Fibroblast of lung (primary cell): ENCODE data around the gene HCFC1. TPM values are rescaled to one million over a fixed set of nuclear protein-coding genes. Genes with fewer than 3 reads are reported as not detected.

Experiments
- DNase-seq, 2 donors: peaks; one replicate each; pipeline versions ENCODE4 v3.0.0 to v3.0.0-alpha.2; 2010; ENCODE audit warnings: low read depth in 2 of 2
- H2AFZ ChIP-seq: 2 replicates; pipeline ENCODE4 v1.5.1; 2012; ENCODE audit warnings: low read length, control low read depth, inconsistent platforms
- H3K27ac ChIP-seq: 2 replicates; pipeline ENCODE4 v1.5.1; 2011; ENCODE audit warnings: low read length, control low read depth; ENCODE audit not compliant: insufficient read depth
- H3K27me3 ChIP-seq: 2 replicates; pipeline ENCODE4 v1.5.1; 2011; ENCODE audit warnings: mild to moderate bottlenecking, low read length; ENCODE audit not compliant: control insufficient read depth, insufficient read depth
- H3K36me3 ChIP-seq: 2 replicates; pipeline ENCODE4 v1.5.1; 2011; ENCODE audit warnings: low read length; ENCODE audit not compliant: control insufficient read depth, insufficient read depth
- H3K4me1 ChIP-seq: 2 replicates; pipeline ENCODE4 v1.5.1; 2011; ENCODE audit warnings: low read length; ENCODE audit not compliant: control insufficient read depth, insufficient read depth; ENCODE audit errors: extremely low read depth
- H3K4me2 ChIP-seq: 2 replicates; pipeline ENCODE4 v1.5.1; 2011; ENCODE audit warnings: low read length, control low read depth; ENCODE audit not compliant: insufficient read depth; ENCODE audit errors: extremely low read depth
- H3K4me3 ChIP-seq, 4 experiments: fragments of 200-600 bp in 1 of 4; sonication (generic) in 1 of 4; replicated peaks in 1 of 4; 2 replicates each; pipeline ENCODE4 v1.5.1; 2011 to 2016; ENCODE audit warnings: low read length in 4 of 4, low read depth in 3 of 4, mild to moderate bottlenecking in 3 of 4, control low read depth in 2 of 4, inconsistent platforms in 1 of 4, mixed read lengths in 1 of 4; ENCODE audit not compliant: insufficient read depth in 1 of 4; ENCODE audit errors: control extremely low read depth in 1 of 4
- H3K79me2 ChIP-seq: 2 replicates; pipeline ENCODE4 v1.5.1; 2012; ENCODE audit warnings: mild to moderate bottlenecking, low read length, inconsistent platforms; ENCODE audit not compliant: control insufficient read depth, insufficient read depth
- H3K9ac ChIP-seq: 2 replicates; pipeline ENCODE4 v1.5.1; 2011; ENCODE audit warnings: mild to moderate bottlenecking, low read length, control low read depth; ENCODE audit not compliant: insufficient read depth
- H3K9me3 ChIP-seq: 2 replicates; pipeline ENCODE4 v1.5.1; 2012; ENCODE audit warnings: low read depth, low read length; ENCODE audit not compliant: control insufficient read depth, insufficient read depth
- H4K20me1 ChIP-seq: 2 replicates; pipeline ENCODE4 v1.5.1; 2011; ENCODE audit warnings: low read length; ENCODE audit not compliant: control insufficient read depth, insufficient read depth; ENCODE audit errors: extremely low read depth
- EZH2 ChIP-seq: IDR thresholded peaks from 2 replicates; pipeline ENCODE4 v1.5.1; 2012; ENCODE audit warnings: low read length, control low read depth, mild to moderate bottlenecking; ENCODE audit errors: missing control alignments
- polyA plus RNA-seq, 2 donors: library from polyadenylated mRNA; depleted of rRNA in 1 of 2; stranded (reverse) in 1 of 2; unstranded in 1 of 2; fragments of >200 nt; gene quantifications; 2 replicates each; pipeline ENCODE4 v1.2.1, GENCODE V29; 2011 to 2012; ENCODE audit warnings: missing spikeins in 1 of 2
- total RNA-seq: library from RNA; depleted of rRNA; stranded (reverse); fragments of >200 nt; gene quantifications from 2 replicates; pipeline ENCODE4 v1.2.1, GENCODE V29; 2014
- TF ChIP-seq, protein P1 (sequence below), 2 donors: IDR thresholded peaks in 1 of 2; conservative IDR thresholded peaks in 1 of 2; 1 replicate in 1 of 2; 2 replicates in 1 of 2; pipeline ENCODE4 v1.5.1; 2011 to 2012; ENCODE audit warnings: low read length in 2 of 2, control low read depth in 1 of 2, inconsistent platforms in 1 of 2, low read depth in 1 of 2, mild to moderate bottlenecking in 1 of 2

Gene HCFC1
- total and polyA plus RNA-seq, 2 donors (not counting 1 experiment from before 2014, with no cell fraction given) = 3.0 to 10.2 TPM

DNA sequence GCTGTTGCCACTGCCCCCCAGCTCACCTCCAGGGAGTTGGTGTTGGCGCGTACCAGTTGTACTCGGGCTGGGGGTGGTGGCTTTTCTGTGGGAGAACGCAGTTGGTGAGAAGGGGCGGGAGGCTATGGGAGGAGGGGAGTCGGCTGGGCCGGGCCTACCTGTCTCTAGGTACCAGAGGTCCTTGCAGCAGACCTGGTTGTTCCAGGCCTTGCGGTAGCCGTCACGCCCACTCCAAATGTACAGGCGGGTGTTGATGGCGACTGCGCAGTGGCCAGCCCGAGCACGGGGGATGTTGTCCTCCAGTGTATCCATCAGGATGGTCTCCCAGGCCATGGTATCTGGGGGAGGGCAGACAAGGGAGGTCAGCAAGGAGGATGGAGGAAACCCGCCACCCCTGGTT, 11.5 kb downstream of the HCFC1 start:
- Histone ChIP-seq H3K9ac (no peak overlapping the region), H3K9me3 (no peaks in the 10 kb centered on the region), H3K27ac (no peak overlapping the region), H2AFZ (no peak overlapping the region), H3K27me3 (no peaks in the 10 kb centered on the region), H3K79me2 (peaks cover 25% of the 10 kb centered on the region), H4K20me1 (no peaks in the 10 kb centered on the region), H3K4me3 (no peak overlapping the region), H3K4me2 (no peak overlapping the region), H3K36me3 (peaks cover 41% of the 10 kb centered on the region), H3K4me1 (no peaks in the 10 kb centered on the region)
- no peak for DNase-seq
- TF ChIP-seq, protein P1, sequence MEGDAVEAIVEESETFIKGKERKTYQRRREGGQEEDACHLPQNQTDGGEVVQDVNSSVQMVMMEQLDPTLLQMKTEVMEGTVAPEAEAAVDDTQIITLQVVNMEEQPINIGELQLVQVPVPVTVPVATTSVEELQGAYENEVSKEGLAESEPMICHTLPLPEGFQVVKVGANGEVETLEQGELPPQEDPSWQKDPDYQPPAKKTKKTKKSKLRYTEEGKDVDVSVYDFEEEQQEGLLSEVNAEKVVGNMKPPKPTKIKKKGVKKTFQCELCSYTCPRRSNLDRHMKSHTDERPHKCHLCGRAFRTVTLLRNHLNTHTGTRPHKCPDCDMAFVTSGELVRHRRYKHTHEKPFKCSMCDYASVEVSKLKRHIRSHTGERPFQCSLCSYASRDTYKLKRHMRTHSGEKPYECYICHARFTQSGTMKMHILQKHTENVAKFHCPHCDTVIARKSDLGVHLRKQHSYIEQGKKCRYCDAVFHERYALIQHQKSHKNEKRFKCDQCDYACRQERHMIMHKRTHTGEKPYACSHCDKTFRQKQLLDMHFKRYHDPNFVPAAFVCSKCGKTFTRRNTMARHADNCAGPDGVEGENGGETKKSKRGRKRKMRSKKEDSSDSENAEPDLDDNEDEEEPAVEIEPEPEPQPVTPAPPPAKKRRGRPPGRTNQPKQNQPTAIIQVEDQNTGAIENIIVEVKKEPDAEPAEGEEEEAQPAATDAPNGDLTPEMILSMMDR (conservative IDR thresholded peaks at IDR 0.05 in 1 of 2, IDR thresholded peaks at IDR 0.05 in 1 of 2; ENCODE audit: low read depth in 1 of 2, low read length in 2 of 2) = no peak
- no peak for TF ChIP-seq EZH2

DNA sequence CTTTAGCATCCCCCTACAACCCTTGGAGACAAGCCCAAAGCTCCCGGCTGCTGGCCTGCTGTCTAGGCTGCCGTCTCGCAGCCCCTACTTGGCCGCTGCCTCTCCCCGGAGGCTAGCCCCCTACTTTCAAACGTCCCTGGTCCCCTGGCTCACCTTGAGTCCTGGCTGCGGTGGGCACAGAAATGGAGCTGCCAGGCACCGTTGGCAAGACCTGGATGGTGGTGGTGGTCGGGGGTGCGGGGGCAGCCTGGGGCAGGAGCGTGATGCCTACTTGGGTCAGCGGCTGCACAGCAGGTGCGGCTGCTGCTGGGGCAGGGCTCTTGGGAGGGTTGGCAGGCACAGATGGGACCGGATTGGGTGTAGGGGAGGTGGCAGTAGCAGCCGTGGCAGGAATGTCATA, 12.0 kb downstream of the HCFC1 start:
- Histone ChIP-seq H4K20me1 (no peaks in the 10 kb centered on the region), H3K27me3 (no peaks in the 10 kb centered on the region), H3K9me3 (no peaks in the 10 kb centered on the region), H2AFZ (no peak overlapping the region), H3K4me1 (no peaks in the 10 kb centered on the region), H3K79me2 (peaks cover 20% of the 10 kb centered on the region), H3K27ac (no peak overlapping the region), H3K36me3 (peaks cover 45% of the 10 kb centered on the region), H3K4me2 (no peak overlapping the region), H3K4me3 (no peak overlapping the region), H3K9ac (no peak overlapping the region)
- TF ChIP-seq EZH2 = no peak
- TF ChIP-seq, protein P1 (conservative IDR thresholded peaks at IDR 0.05 in 1 of 2, IDR thresholded peaks at IDR 0.05 in 1 of 2; ENCODE audit: low read depth in 1 of 2, low read length in 2 of 2) = no peak
- DNase-seq = no peak

DNA sequence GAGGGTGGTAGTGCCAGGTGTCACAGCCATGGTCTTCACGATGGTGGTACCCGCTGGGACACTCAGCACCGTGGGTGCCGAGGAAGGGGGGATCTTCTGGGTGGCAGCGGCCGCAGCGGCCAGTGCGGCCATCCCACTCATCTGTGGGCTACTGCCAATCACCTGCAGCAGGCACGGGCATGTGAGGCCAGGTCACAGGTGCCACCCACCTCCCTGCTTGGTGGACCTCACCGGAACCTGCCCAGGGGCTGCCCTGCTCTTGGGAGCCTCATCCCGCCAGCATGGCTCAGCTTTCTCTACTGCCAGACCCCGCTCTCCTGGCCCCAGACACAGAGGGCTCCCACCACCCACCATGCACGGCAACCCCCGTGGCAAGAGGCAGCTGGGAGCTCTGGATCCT, 13.0 kb downstream of the HCFC1 start:
- TF ChIP-seq EZH2 = no peak
- TF ChIP-seq, protein P1 (conservative IDR thresholded peaks at IDR 0.05 in 1 of 2, IDR thresholded peaks at IDR 0.05 in 1 of 2; ENCODE audit: low read depth in 1 of 2, low read length in 2 of 2) = no peak
- peaks cover 52% of the 10 kb centered on the region for H3K36me3 ChIP-seq

More for the DNA sequence above, 13.0 kb downstream of the HCFC1 start:
- H2AFZ ChIP-seq = no peak overlapping the region
- no peak for DNase-seq
- H3K27me3 ChIP-seq = no peaks in the 10 kb centered on the region
- peaks cover 11% of the 10 kb centered on the region for H3K79me2 ChIP-seq
- H3K4me2 ChIP-seq = no peak overlapping the region
- no peaks in the 10 kb centered on the region for H4K20me1 ChIP-seq
- H3K27ac ChIP-seq = no peak overlapping the region
- H3K4me1 ChIP-seq = no peaks in the 10 kb centered on the region
- H3K9ac ChIP-seq = no peak overlapping the region
- H3K9me3 ChIP-seq = no peaks in the 10 kb centered on the region
- no peak overlapping the region for H3K4me3 ChIP-seq
